Activated CD4-positive, alpha-beta T cell treated with anti-CD3 and anti-CD28 coated beads for 36 hours (primary cell): ENCODE measurements around the gene RABGEF1. TPM values are rescaled to one million over a fixed set of nuclear protein-coding genes. Genes with fewer than 3 reads are reported as not detected.
"Not testable (repeated sequence)": the region's sequence is repeated elsewhere in the genome, so short reads cannot be mapped to it uniquely, and the experiment has no call there.

Source experiments
- ATAC-seq: fragments of 200-7000 bp; cut with Tn5 transposase; one replicate; pipeline ENCODE4 v1.10.0; 2021; ENCODE audit warnings: mild to moderate bottlenecking, moderate library complexity
- CTCF ChIA-PET: fragments of 350-600 bp; sonication (Branson Sonifier 250); formaldehyde crosslinking; loops from one replicate; lab custom pipeline; 2021; ENCODE audit warnings: antibody characterized with exemption; lab: Charles Lee
- POLR2A ChIA-PET: fragments of 350-600 bp; sonication (Branson Sonifier 250); formaldehyde crosslinking; loops from one replicate; lab custom pipeline; 2021; ENCODE audit warnings: antibody characterized with exemption, inconsistent platforms; lab: Charles Lee
- DNase-seq: peaks from one replicate; pipeline ENCODE4 v3.0.0-alpha.2; 2020
- H3K27ac Mint-ChIP-seq: one replicate; pipeline ENCODE4 v1.8.0; 2021; ENCODE audit warnings: mixed read lengths
- H3K27me3 Mint-ChIP-seq: one replicate; pipeline ENCODE4 v1.8.0; 2021; ENCODE audit warnings: mixed read lengths
- H3K36me3 Mint-ChIP-seq: one replicate; pipeline ENCODE4 v1.8.0; 2021; ENCODE audit warnings: low read depth, mixed read lengths
- H3K4me1 Mint-ChIP-seq: one replicate; pipeline ENCODE4 v1.8.0; 2021; ENCODE audit warnings: mixed read lengths
- H3K4me3 Mint-ChIP-seq: one replicate; pipeline ENCODE4 v1.8.0; 2021; ENCODE audit warnings: mild to moderate bottlenecking, moderate library complexity, mixed read lengths
- H3K9me3 Mint-ChIP-seq: one replicate; pipeline ENCODE4 v1.8.0; 2021; ENCODE audit warnings: low read depth, mixed read lengths
- intact Hi-C, 2 experiments: fragments of 100-400 bp; cut with DNase I in 1 of 2; cut with micrococcal nuclease in 1 of 2; formaldehyde crosslinking; loops; one replicate each; pipeline versions ENCODE4 v1.14.2 to v1.15.1; 2022 to 2024; cut with DNase I, micrococcal nuclease
- total RNA-seq, 2 experiments: library from RNA; stranded (reverse); gene quantifications; one replicate each; pipeline ENCODE4 v1.2.3, GENCODE V29; 2021

The RABGEF1 gene
- total RNA-seq, 2 experiments from 2014 or later: 19.3 to 22.5 TPM

- H3K4me3 Mint-ChIP-seq, H3K27me3 Mint-ChIP-seq, POLR2A ChIA-PET, H3K9me3 Mint-ChIP-seq, DNase-seq, intact Hi-C loops, H3K4me1 Mint-ChIP-seq, H3K27ac Mint-ChIP-seq, ATAC-seq, H3K36me3 Mint-ChIP-seq: not testable (repeated sequence)
- CTCF ChIA-PET: interaction anchor here (0.8 to 0.9 kb wide), 2 partner anchors 26 to 323 kb away, joined by 3 read pairs; no protein-coding TSS in a partner anchor
These were observed 76.1 kb downstream of the RABGEF1 start for GRCh38 chr7:66816658-66817057.

GRCh38 chr7:66817208-66817795, 76.8 kb downstream of the RABGEF1 start:
- intact Hi-C loops, H3K27me3 Mint-ChIP-seq, DNase-seq, H3K9me3 Mint-ChIP-seq, H3K36me3 Mint-ChIP-seq, ATAC-seq, POLR2A ChIA-PET, H3K4me3 Mint-ChIP-seq, H3K4me1 Mint-ChIP-seq: not testable (repeated sequence)
- CTCF ChIA-PET: interaction anchor here (0.8 to 0.9 kb wide), 2 partner anchors 27 to 324 kb away, joined by 3 read pairs; no protein-coding TSS in a partner anchor
- H3K27ac Mint-ChIP-seq: peak overlapping the region; percentile 13

- POLR2A ChIA-PET, DNase-seq, CTCF ChIA-PET, H3K27ac Mint-ChIP-seq, intact Hi-C loops, H3K9me3 Mint-ChIP-seq, H3K27me3 Mint-ChIP-seq, ATAC-seq, H3K4me1 Mint-ChIP-seq, H3K4me3 Mint-ChIP-seq, H3K36me3 Mint-ChIP-seq: not testable (repeated sequence)
These were observed 77.4 kb downstream of the RABGEF1 start for GRCh38 chr7:66817956-66818355.

- Mint-ChIP-seq H3K27me3 (no peaks in the 10 kb centered on the region), H3K27ac (no peak overlapping the region), H3K9me3 (peaks cover 5% of the 10 kb centered on the region), H3K4me3 (no peak overlapping the region), H3K36me3 (peaks cover 4% of the 10 kb centered on the region), H3K4me1 (no peaks in the 10 kb centered on the region)
- no peak for ATAC-seq
- ChIA-PET POLR2A (interaction anchor here (0.6 kb wide), 1 partner anchor 97 kb away, joined by 4 read pairs; the partner anchor contains the start of gene TMEM248), CTCF (interaction anchor here (0.6 to 1.1 kb wide), 3 partner anchors 17 to 141 kb away, joined by 3 read pairs; no protein-coding TSS in a partner anchor)
- no peak for DNase-seq
- intact Hi-C loops: no loop called here
These were observed 83.5 kb downstream of the RABGEF1 start for GRCh38 chr7:66824041-66824440.

GRCh38 chr7:66825538-66825937, 85.0 kb downstream of the RABGEF1 start:
- ATAC-seq (peak; percentile 86), DNase-seq (peak; percentile 78)
- H3K27me3 Mint-ChIP-seq, H3K27ac Mint-ChIP-seq, H3K4me1 Mint-ChIP-seq, H3K9me3 Mint-ChIP-seq, POLR2A ChIA-PET, H3K36me3 Mint-ChIP-seq, H3K4me3 Mint-ChIP-seq: not testable (repeated sequence)
- intact Hi-C loops: loop anchor here in 1 of 2 experiments (5.0 kb wide), 1 partner anchor 177 kb away; no protein-coding TSS in a partner anchor
- CTCF ChIA-PET: interaction anchor here (0.5 to 1.3 kb wide), 3 partner anchors 76 to 172 kb away, joined by 3 read pairs; no protein-coding TSS in a partner anchor

GRCh38 chr7:66826649-66827048, 86.1 kb downstream of the RABGEF1 start:
- intact Hi-C loops: loop anchor here in 1 of 2 experiments (5.0 kb wide), 1 partner anchor 176 kb away; no protein-coding TSS in a partner anchor
- H3K27ac Mint-ChIP-seq: no peak overlapping the region
- no peaks in the 10 kb centered on the region for H3K27me3 Mint-ChIP-seq
- DNase-seq (no peak), ATAC-seq (no peak)
- no peaks in the 10 kb centered on the region for H3K4me1 Mint-ChIP-seq
- H3K4me3 Mint-ChIP-seq: no peak overlapping the region
- H3K36me3 Mint-ChIP-seq: peaks cover 4% of the 10 kb centered on the region
- POLR2A ChIA-PET: no interaction called here
- H3K9me3 Mint-ChIP-seq: peaks cover 5% of the 10 kb centered on the region
- CTCF ChIA-PET: interaction anchor here (0.6 to 1.6 kb wide), 3 partner anchors 15 to 115 kb away, joined by 3 to 4 read pairs (median 3); no protein-coding TSS in a partner anchor

GRCh38 chr7:66830976-66831375, 90.4 kb downstream of the RABGEF1 start:
- POLR2A ChIA-PET, H3K9me3 Mint-ChIP-seq, H3K27me3 Mint-ChIP-seq, DNase-seq, H3K4me3 Mint-ChIP-seq, H3K4me1 Mint-ChIP-seq, H3K36me3 Mint-ChIP-seq, H3K27ac Mint-ChIP-seq, ATAC-seq, intact Hi-C loops: not testable (repeated sequence)
- CTCF ChIA-PET: interaction anchor here (1.2 kb wide), 1 partner anchor 169 kb away, joined by 4 read pairs; no protein-coding TSS in a partner anchor

GRCh38 chr7:66832531-66833351, 92.2 kb downstream of the RABGEF1 start:
- Mint-ChIP-seq H3K36me3 (no peaks in the 10 kb centered on the region), H3K4me3 (no peak overlapping the region), H3K27ac (no peak overlapping the region), H3K9me3 (no peaks in the 10 kb centered on the region), H3K27me3 (no peaks in the 10 kb centered on the region), H3K4me1 (no peaks in the 10 kb centered on the region)
- DNase-seq (no peak), ATAC-seq (no peak)
- intact Hi-C loops: no loop called here
- ChIA-PET CTCF (interaction anchor here (0.6 kb wide), 3 partner anchors 72 to 753 kb away, joined by 3 to 4 read pairs (median 3); no protein-coding TSS in a partner anchor), POLR2A (no interaction called here)

GRCh38 chr7:66837007-66837406, 96.5 kb downstream of the RABGEF1 start:
- ChIA-PET POLR2A (no interaction called here), CTCF (interaction anchor here (1.6 kb wide), 1 partner anchor 64 kb away, joined by 5 read pairs; no protein-coding TSS in a partner anchor)
- DNase-seq: peak; percentile 81
- intact Hi-C loops: loop anchor here in 1 of 2 experiments (1.0 to 2.0 kb wide), 3 partner anchors 57 to 162 kb away; partner anchors contain the start of gene TMEM248
- H3K27ac Mint-ChIP-seq: no peak overlapping the region
- no peaks in the 10 kb centered on the region for H3K9me3 Mint-ChIP-seq
- no peak overlapping the region for H3K4me3 Mint-ChIP-seq
- H3K36me3 Mint-ChIP-seq: no peaks in the 10 kb centered on the region
- H3K27me3 Mint-ChIP-seq: no peaks in the 10 kb centered on the region
- ATAC-seq: peak; percentile 94
- H3K4me1 Mint-ChIP-seq: no peaks in the 10 kb centered on the region

GRCh38 chr7:66837661-66838060, 97.1 kb downstream of the RABGEF1 start:
- Mint-ChIP-seq H3K4me3 (no peak overlapping the region), H3K4me1 (no peaks in the 10 kb centered on the region), H3K9me3 (no peaks in the 10 kb centered on the region), H3K36me3 (no peaks in the 10 kb centered on the region), H3K27ac (no peak overlapping the region), H3K27me3 (no peaks in the 10 kb centered on the region)
- intact Hi-C loops: loop anchor here in 1 of 2 experiments (1.0 to 2.0 kb wide), 4 partner anchors 21 to 162 kb away; partner anchors contain the start of gene TMEM248
- CTCF ChIA-PET: interaction anchor here (1.6 kb wide), 1 partner anchor 64 kb away, joined by 5 read pairs; no protein-coding TSS in a partner anchor
- ATAC-seq (no peak), DNase-seq (no peak)
- POLR2A ChIA-PET: no interaction called here

GRCh38 chr7:66839814-66840213, 99.3 kb downstream of the RABGEF1 start:
- no peak for DNase-seq
- Mint-ChIP-seq H3K4me1 (peaks cover 6% of the 10 kb centered on the region), H3K36me3 (peaks cover 2% of the 10 kb centered on the region), H3K4me3 (no peak overlapping the region), H3K9me3 (no peaks in the 10 kb centered on the region), H3K27ac (no peak overlapping the region), H3K27me3 (no peaks in the 10 kb centered on the region)
- CTCF ChIA-PET: interaction anchor here (1.0 kb wide), 1 partner anchor 20 kb away, joined by 3 read pairs; no protein-coding TSS in a partner anchor
- POLR2A ChIA-PET: no interaction called here
- ATAC-seq: no peak
- intact Hi-C loops: loop anchor here in 1 of 2 experiments (2.0 kb wide), 1 partner anchor 19 kb away; no protein-coding TSS in a partner anchor
